Measurements from ENCODE around the gene ARG1.
"Not testable (repeated sequence)": the region's sequence is repeated elsewhere in the genome, so short reads cannot be mapped to it uniquely, and the experiment has no call there.

Gene ARG1

GRCh38 chr6:131572686-131573415 is at the start of gene ARG1:
Gene ARG1, plus strand, starts transcription at chr6:131573226. Its CDS starts 57 bp downstream, at chr6:131573283.
- no peak for DNase-seq

GRCh38 chr6:131523988-131524673 is 48.9 kb upstream of the ARG1 start:
- no peak for DNase-seq

GRCh38 chr6:131524695-131525336 is 48.2 kb upstream of the ARG1 start:
- no peak for DNase-seq

GRCh38 chr6:131530936-131531335 is 42.1 kb upstream of the ARG1 start:
- not testable (repeated sequence) for DNase-seq

- DNase-seq, result not testable (repeated sequence)
Measured at GRCh38 chr6:131531681-131532080, 41.3 kb upstream of the ARG1 start.

GRCh38 chr6:131532580-131533039 is 40.4 kb upstream of the ARG1 start:
- DNase-seq, result no peak

GRCh38 chr6:131538615-131539014 is 34.4 kb upstream of the ARG1 start:
- not testable (repeated sequence) for DNase-seq

GRCh38 chr6:131545317-131545716 is 27.7 kb upstream of the ARG1 start:
- no peak for DNase-seq

- DNase-seq, result no peak
Measured at GRCh38 chr6:131547488-131547887, 25.5 kb upstream of the ARG1 start.

GRCh38 chr6:131548441-131548840 is 24.6 kb upstream of the ARG1 start:
- DNase-seq, result no peak

- no peak for DNase-seq
Measured at GRCh38 chr6:131549811-131550210, 23.2 kb upstream of the ARG1 start.

- no peak for DNase-seq
Measured at GRCh38 chr6:131551902-131552301, 21.1 kb upstream of the ARG1 start.

- DNase-seq, result no peak
Measured at GRCh38 chr6:131552572-131552971, 20.5 kb upstream of the ARG1 start.

- DNase-seq, result no peak
Measured at GRCh38 chr6:131555992-131556391, 17.0 kb upstream of the ARG1 start.

GRCh38 chr6:131558922-131559321 is 14.1 kb upstream of the ARG1 start:
- DNase-seq, result no peak

- DNase-seq, result no peak
Measured at GRCh38 chr6:131561925-131562707, 10.9 kb upstream of the ARG1 start.

- no peak for DNase-seq
Measured at GRCh38 chr6:131565056-131565455, 8.0 kb upstream of the ARG1 start.

GRCh38 chr6:131568726-131569125 is 4.3 kb upstream of the ARG1 start:
- no peak for DNase-seq

- no peak for DNase-seq
Measured at GRCh38 chr6:131574133-131574532, 1.1 kb downstream of the ARG1 start.

GRCh38 chr6:131574686-131575085 is 1.7 kb downstream of the ARG1 start:
- DNase-seq, result no peak

- DNase-seq, result no peak
Measured at GRCh38 chr6:131575834-131576478, 2.9 kb downstream of the ARG1 start.

- no peak for DNase-seq
Measured at GRCh38 chr6:131581523-131581922, 8.5 kb downstream of the ARG1 start.

- DNase-seq, result no peak
Measured at GRCh38 chr6:131586543-131586942, 13.5 kb downstream of the ARG1 start.

All from 8988T (cell line).